ENCODE data around the gene PDE3B. TPM values are rescaled to one million over a fixed set of nuclear protein-coding genes. Genes with fewer than 3 reads are reported as not detected.

The PDE3B gene
- total RNA-seq, 2 donors from 2014 or later, result 9.4 to 11.7 TPM

DNA sequence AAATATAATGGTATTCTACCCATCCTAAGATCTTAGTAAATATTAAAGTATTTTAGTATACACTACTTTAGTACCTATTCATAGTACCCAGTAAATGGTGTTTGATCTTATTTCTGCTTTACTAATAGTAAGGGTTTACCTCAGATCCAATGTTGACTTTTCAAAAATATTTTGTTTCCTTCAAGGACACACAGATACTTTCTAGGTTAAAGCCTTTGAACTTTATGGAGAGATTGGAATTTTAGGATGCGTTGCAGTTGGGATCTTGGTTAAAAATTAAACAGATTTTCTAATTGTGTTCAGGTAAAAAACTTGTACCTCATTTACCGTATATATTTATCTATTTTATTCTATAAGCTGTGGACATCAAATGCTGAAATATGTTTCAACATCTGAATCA, 175.2 kb downstream of the PDE3B start:
- 100% methylated on average over 1 to 2 of the region's 2 CpGs for WGBS, 2 experiments (ENCODE audit: insufficient coverage in 1 of 2, insufficient read length in 1 of 2)
- Histone ChIP-seq H3K9ac (ENCODE audit: extremely low read depth, low read length, poor library complexity, severe bottlenecking) (no peak overlapping the region), H3K27ac (ENCODE audit: low read depth, low read length) (no peak overlapping the region), H3K4me1 (ENCODE audit: control insufficient read depth, insufficient read depth, low read length) (no peaks in the 10 kb centered on the region), H3K27me3 (ENCODE audit: control insufficient read depth, insufficient read depth, low read length, poor library complexity, severe bottlenecking) (no peaks in the 10 kb centered on the region), H3K4me3 (ENCODE audit: low read length) (no peak overlapping the region), H3K9me3 (ENCODE audit: control insufficient read depth, low read length) (no peaks in the 10 kb centered on the region), H3K36me3 (ENCODE audit: control insufficient read depth, insufficient read depth, low read length) (no peaks in the 10 kb centered on the region)
- DNase-seq, result no peak
- H3K36me3 Mint-ChIP-seq (ENCODE audit: low read depth), result peaks cover 4% of the 10 kb centered on the region
- no peaks in the 10 kb centered on the region for H3K9me3 Mint-ChIP-seq
- no peak overlapping the region for H3K4me3 Mint-ChIP-seq
- TF ChIP-seq, protein P1, sequence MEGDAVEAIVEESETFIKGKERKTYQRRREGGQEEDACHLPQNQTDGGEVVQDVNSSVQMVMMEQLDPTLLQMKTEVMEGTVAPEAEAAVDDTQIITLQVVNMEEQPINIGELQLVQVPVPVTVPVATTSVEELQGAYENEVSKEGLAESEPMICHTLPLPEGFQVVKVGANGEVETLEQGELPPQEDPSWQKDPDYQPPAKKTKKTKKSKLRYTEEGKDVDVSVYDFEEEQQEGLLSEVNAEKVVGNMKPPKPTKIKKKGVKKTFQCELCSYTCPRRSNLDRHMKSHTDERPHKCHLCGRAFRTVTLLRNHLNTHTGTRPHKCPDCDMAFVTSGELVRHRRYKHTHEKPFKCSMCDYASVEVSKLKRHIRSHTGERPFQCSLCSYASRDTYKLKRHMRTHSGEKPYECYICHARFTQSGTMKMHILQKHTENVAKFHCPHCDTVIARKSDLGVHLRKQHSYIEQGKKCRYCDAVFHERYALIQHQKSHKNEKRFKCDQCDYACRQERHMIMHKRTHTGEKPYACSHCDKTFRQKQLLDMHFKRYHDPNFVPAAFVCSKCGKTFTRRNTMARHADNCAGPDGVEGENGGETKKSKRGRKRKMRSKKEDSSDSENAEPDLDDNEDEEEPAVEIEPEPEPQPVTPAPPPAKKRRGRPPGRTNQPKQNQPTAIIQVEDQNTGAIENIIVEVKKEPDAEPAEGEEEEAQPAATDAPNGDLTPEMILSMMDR (conservative IDR thresholded peaks at IDR 0.05), result no peak
- no peaks in the 10 kb centered on the region for H3K27me3 Mint-ChIP-seq (ENCODE audit: insufficient read depth)
- no peak overlapping the region for H3K27ac Mint-ChIP-seq
- H3K4me1 Mint-ChIP-seq, result no peaks in the 10 kb centered on the region

DNA sequence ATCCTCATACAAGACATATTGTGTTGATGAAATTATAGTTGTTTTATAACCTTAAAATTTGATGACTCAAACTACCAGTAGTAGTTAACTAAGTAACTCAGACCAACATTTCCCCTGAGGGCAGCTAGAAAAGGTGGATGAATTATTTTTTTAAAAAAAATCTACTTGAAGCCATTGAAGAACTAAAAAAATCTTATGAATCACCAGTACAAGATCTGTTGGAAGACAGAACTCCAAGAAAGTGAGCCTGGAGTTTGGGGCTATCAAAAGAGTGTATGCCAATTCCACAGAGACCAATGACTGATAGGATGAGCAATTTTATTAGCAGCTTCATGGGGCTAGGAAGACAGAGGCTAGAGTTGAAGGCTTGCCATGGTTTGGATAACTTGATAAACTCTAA, 176.0 kb downstream of the PDE3B start:
- Histone ChIP-seq H3K27ac (ENCODE audit: low read depth, low read length) (no peak overlapping the region), H3K9ac (ENCODE audit: extremely low read depth, low read length, poor library complexity, severe bottlenecking) (no peak overlapping the region), H3K4me3 (ENCODE audit: low read length) (no peak overlapping the region), H3K27me3 (ENCODE audit: control insufficient read depth, insufficient read depth, low read length, poor library complexity, severe bottlenecking) (no peaks in the 10 kb centered on the region), H3K4me1 (ENCODE audit: control insufficient read depth, insufficient read depth, low read length) (no peaks in the 10 kb centered on the region), H3K9me3 (ENCODE audit: control insufficient read depth, low read length) (no peaks in the 10 kb centered on the region), H3K36me3 (ENCODE audit: control insufficient read depth, insufficient read depth, low read length) (no peaks in the 10 kb centered on the region)
- Mint-ChIP-seq H3K27ac (no peak overlapping the region), H3K36me3 (ENCODE audit: low read depth) (peaks cover 10% of the 10 kb centered on the region), H3K4me1 (no peaks in the 10 kb centered on the region), H3K4me3 (no peak overlapping the region), H3K9me3 (peaks cover 5% of the 10 kb centered on the region), H3K27me3 (ENCODE audit: insufficient read depth) (no peaks in the 10 kb centered on the region)
- TF ChIP-seq, protein P1 (conservative IDR thresholded peaks at IDR 0.05), result no peak
- no peak for DNase-seq

DNA sequence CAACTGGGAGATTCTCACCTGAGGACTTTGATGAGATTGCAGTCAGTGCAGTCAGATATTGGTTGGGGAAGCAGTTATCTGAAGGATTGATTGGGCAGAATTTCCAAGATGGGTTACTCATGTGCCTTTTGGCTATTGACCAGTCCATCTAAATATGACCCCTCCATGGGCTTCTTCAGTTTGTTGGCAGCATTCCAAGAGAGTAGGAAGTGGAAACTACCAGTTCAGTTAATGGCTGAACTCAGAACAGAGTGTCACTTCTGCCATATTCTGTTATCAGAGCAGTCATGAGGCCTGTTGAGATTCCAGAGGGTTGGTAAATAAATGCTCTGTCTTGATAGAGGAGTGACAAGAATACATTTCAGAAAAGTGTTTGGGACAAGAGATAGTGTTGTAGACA, 177.4 kb downstream of the PDE3B start:
- Mint-ChIP-seq H3K4me3 (no peak overlapping the region), H3K4me1 (no peaks in the 10 kb centered on the region), H3K27ac (no peak overlapping the region), H3K27me3 (ENCODE audit: insufficient read depth) (no peaks in the 10 kb centered on the region), H3K36me3 (ENCODE audit: low read depth) (peaks cover 12% of the 10 kb centered on the region), H3K9me3 (peaks cover 17% of the 10 kb centered on the region)
- H3K4me3 ChIP-seq (ENCODE audit: low read length), result no peak overlapping the region
- no peak overlapping the region for H3K27ac ChIP-seq (ENCODE audit: low read depth, low read length)
- peaks cover 5% of the 10 kb centered on the region for H3K9me3 ChIP-seq (ENCODE audit: control insufficient read depth, low read length)
- no peak for DNase-seq
- no peaks in the 10 kb centered on the region for H3K27me3 ChIP-seq (ENCODE audit: control insufficient read depth, insufficient read depth, low read length, poor library complexity, severe bottlenecking)
- H3K4me1 ChIP-seq (ENCODE audit: control insufficient read depth, insufficient read depth, low read length), result no peaks in the 10 kb centered on the region
- no peaks in the 10 kb centered on the region for H3K36me3 ChIP-seq (ENCODE audit: control insufficient read depth, insufficient read depth, low read length)
- no peak overlapping the region for H3K9ac ChIP-seq (ENCODE audit: extremely low read depth, low read length, poor library complexity, severe bottlenecking)
- TF ChIP-seq, protein P1 (conservative IDR thresholded peaks at IDR 0.05), result no peak
